ENCODE data around the gene DNAH1.

Gene DNAH1

GRCh38 chr3:52403271-52403841 lies 87.2 kb downstream of the DNAH1 start:
- no peak for DNase-seq (ENCODE audit: low spot score)

DNA sequence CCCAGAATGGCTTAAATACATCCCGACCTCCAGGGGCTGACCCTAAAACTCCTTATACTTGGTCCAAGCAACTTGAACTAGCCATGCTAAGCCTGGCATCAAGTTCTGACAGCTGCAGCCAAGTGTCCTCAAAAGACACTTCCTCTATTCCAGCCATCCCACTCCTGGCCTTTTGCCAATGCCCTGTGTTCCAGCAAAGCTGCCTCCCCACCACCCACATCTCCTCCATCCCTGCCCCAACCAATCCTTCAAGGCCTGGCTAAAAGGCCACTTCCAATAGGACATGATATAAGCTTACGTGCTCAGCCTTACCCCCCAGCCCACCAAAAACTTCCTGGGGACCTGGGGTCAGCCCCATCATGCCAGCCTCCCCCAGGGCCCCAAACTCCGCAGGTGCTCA lies 87.8 kb downstream of the DNAH1 start:
- DNase-seq (ENCODE audit: low spot score), result no peak

DNA sequence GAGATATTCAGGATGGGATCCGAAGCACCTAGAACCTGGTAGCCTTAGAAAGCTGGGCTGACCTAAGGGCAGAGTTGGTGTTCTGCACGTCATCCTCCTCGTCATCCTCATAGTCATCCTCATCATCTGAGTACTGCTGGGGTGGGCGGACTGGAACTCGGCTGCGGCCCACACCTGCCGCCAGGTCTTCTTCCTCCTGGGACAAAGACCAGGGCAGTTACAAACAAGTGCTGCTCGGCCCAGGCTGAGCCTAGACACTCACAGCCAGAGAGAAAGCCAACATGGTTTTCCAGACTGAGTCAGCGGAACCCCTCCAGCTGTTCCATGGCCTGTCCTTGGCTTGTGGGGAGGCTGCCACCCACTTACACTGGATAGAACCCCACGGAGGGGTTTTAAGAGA lies 88.3 kb downstream of the DNAH1 start:
- DNase-seq (ENCODE audit: low spot score), result no peak

- DNase-seq (ENCODE audit: low spot score), result no peak
Measured at GRCh38 chr3:52405066-52405465, 88.9 kb downstream of the DNAH1 start.

- no peak for DNase-seq (ENCODE audit: low spot score)
Measured at GRCh38 chr3:52405601-52406110, 89.5 kb downstream of the DNAH1 start.

DNA sequence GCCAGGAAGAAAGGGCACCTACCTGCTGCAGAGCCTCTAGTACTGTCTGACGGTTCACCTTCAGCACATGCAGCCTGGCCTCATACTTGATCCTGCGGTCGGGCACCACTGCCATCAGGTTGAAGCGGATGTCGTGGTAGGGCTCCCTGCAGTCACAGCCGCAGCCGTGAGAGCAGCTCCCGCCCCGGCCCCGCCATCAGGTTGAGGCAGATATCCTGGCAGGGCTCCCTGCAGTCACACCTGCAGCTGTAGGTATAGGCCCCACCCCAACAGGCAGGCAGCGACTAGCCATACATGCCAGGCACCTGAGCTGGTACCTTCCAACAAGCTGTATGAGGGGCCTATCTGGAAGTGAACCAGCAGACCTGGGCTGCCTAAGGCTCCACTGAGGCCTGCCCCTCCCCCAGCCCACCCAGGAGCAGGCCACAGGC lies 90.1 kb downstream of the DNAH1 start:
- no peak for DNase-seq (ENCODE audit: low spot score)

DNA sequence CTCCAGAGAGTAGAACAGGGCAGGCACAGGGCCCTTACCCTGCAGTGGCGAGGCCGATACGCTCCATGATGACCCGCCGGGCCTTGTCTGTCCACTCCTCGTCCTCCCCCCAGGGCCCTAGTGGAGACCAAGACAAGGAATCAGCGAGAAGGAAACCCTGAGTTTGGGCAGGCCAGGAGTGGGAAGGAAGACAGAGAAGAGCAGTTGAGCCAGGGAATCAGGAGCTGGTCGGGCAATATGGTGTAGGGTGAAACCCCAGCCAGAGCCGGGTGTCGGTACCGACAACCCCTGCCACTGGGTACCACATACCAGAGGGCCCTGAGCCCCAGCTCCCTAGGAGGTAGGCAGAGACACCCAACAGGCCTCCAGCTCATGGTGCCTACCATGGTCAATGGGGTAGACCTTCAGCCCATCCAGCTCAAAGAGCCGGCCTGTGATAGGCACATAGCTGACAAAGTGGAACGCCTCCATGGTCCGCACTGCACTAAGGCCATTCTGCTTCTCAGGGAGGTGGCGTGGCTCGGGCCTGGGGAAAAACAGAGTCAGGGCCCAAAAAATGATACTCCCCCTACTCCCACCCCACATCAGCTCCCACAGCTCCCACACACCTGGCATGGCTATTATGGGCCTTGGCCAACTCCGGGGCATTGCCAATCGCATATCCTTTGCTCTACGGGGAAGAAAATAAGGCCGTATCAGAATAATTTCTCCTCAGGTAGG lies 90.8 kb downstream of the DNAH1 start:
- no peak for DNase-seq (ENCODE audit: low spot score)

GRCh38 chr3:52407779-52408178 lies 91.7 kb downstream of the DNAH1 start:
- no peak for DNase-seq (ENCODE audit: low spot score)

- DNase-seq (ENCODE audit: low spot score), result no peak
Measured at GRCh38 chr3:52408466-52408865, 92.3 kb downstream of the DNAH1 start.

- DNase-seq (ENCODE audit: low spot score), result no peak
Measured at GRCh38 chr3:52415800-52416199, 99.7 kb downstream of the DNAH1 start.

GRCh38 chr3:52420388-52420787 lies 104.3 kb downstream of the DNAH1 start:
- no peak for DNase-seq (ENCODE audit: low spot score)

- DNase-seq (ENCODE audit: low spot score), result no peak
Measured at GRCh38 chr3:52422669-52423068, 106.5 kb downstream of the DNAH1 start.

- DNase-seq (ENCODE audit: low spot score), result no peak
Measured at GRCh38 chr3:52423173-52423572, 107.1 kb downstream of the DNAH1 start.

DNA sequence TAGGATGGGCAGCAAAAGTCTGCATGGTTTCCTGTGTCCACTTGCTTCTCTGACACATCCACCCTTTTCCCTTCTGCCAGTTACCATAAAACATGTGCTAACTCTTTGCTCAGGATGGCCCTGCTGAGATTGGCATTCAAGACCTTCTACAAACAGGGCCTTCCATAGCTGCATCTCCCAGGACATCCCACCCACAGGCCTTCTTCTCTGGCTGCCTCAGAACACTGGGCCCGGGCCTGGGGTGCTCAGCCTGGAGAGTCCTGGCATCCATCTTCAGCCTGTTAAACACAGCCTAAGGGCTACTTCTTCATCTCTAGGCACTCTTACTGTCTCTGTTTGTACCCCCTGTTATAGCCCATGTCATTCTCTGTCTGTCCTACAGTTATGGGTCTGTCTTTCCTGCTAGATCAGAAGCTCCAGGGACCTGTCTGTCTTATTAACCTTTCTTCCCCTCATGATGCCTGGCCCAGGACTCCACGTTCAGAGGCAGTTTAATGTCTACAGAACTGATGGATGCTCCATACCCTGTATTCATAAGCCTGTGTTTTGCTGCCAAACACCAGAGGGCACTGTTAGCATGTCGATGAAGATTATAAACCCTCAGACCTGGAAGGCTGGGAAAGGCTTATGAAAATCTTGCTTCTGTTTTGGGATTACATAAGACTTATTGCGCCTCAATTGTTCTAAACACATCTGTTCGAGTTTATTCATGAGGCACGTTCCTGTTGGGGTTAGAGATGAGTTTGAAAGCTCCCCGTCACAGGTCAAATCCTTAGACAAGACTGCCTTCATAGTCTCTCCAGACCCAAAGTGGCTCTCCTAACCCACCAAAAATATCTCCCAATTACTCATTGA lies 112.3 kb downstream of the DNAH1 start:
- DNase-seq (ENCODE audit: low spot score), result peak; percentile 17

GRCh38 chr3:52429031-52429430 lies 112.9 kb downstream of the DNAH1 start:
- DNase-seq (ENCODE audit: low spot score), result no peak

DNA sequence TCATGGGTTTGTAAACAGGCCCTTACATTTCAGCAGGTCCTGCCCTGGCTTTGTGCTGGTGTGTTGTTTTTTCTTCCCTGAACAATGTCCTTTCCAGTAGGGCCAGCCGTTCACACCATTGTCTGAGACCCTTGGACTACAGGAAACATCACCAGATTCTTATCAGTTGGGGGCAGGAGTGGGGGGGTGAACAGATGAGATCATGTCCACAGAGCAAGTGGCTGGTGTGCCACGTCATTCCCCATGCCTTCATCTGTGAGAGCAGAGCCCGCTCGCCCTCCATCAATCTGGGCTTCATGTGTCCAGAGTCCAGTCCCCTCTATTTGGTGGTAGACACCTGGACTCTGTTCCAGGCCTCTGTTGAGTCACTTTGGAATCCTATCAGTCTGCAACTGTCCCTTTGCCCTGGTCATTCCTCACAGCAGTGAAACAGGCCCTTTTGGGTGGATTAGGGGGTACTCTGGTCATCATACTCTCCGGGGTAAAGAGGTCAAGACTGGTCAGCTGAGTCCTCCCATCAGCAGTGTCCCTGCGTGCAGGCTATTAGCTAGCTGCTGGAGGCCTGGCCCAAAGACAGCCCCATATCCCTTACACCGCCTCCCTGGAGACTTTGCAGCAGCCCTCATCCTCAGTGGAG lies 113.8 kb downstream of the DNAH1 start:
- no peak for DNase-seq (ENCODE audit: low spot score)

DNA sequence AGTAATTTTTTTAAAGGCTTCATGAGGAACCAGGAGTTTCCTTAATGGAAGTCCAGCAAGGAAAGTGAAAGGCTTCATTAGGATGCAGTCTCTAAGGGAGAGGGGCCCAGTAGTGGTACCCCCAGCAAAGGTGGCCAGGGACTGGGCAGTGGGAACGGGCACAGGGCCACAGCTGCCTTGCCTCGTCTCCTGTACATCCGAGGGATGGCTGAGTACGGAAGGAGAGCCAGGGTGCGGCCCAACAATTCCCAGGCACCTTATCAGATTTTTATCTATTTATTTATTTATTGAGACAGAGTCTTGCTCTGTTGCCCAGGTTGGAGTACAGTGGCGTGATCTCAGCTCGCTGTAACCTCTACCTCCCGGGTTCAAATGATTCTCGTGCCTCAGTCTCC lies 114.3 kb downstream of the DNAH1 start:
- DNase-seq (ENCODE audit: low spot score), result no peak

DNA sequence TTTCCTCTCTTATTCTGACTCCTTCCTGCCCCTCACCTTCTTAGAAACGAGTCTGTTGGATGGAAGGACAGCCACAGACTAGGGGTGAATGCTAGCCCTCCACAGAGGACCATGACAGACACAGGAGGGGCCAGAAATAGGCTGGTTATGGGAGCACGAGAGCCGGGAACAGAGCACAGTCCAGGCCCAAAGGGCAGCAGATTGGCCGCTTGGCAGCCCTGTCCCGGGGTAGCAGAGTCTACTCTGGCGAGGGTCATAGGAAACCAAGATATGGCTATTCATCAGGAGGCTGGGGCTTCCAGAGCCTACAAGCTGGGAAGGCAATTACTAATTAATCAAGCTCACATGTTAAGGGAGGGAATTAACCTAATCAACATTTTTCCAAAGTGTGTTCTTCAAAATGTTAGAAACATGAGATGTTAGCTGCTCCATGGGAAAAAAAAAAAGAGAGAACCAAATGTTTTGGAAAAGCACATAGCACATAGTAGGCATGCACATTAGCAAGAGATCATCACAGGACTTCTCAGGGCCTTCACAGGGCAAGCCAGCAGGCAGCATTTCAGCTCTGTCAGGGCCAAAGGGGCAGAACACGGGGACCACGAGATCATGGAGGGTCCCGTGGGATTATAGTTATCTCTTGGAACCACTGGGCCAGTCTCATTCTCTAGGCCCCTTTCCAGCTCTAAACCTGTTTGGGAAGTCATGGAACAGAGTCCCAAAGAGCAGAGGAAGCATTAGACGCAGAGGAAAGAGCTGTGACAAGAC lies 115.5 kb downstream of the DNAH1 start:
- DNase-seq (ENCODE audit: low spot score), result no peak

DNA sequence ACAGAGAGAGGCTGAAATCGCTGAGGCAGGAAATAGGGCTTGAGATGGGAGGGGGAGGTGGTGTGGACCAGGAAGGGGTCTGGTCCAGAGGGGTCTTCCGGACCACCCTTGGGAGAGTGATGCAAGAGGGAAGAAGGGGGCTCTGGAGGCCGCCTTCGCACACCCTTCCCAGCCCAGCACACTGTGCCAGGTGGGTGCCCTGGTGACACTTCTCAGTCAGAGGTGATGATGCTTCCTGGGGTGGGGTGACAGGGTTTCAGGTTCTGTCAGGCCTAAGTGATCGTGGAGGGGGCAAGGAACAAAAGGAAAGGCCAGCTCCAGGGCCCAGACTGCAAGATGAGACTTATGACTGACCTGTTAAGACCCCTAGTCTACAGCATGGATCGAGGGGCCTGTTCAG lies 116.1 kb downstream of the DNAH1 start:
- DNase-seq (ENCODE audit: low spot score), result no peak

DNA sequence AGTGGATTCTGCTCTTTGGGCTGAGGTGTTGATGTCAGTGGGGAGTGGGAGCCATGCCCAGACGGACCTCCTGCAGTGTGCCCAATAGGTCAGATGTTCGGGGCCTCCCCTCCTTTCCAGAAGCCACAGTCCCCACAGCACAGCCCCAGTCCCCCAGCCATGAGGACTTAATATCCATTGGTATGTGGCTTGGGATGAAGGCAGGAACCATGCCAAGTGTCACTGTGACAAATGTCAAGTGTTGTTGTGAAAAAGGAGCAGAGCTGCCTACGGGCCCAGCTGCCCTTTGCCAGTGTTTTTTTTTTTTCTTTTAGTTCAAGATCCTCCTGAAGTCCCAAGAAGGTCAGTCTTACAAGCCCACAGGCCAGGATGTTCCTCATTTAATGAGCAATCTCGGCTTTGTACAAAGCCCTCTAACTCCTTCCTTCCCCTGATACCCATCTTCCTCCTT lies 116.6 kb downstream of the DNAH1 start:
- no peak for DNase-seq (ENCODE audit: low spot score)

GRCh38 chr3:52433328-52433995 lies 117.3 kb downstream of the DNAH1 start:
- DNase-seq (ENCODE audit: low spot score), result no peak
